HG02852 (cell line): Measurements from ENCODE around the gene MKX.
"Not testable (repeated sequence)": the region's sequence is repeated elsewhere in the genome, so short reads cannot be mapped to it uniquely, and the experiment has no call there.

Experiments used
- ATAC-seq: cut with Tn5 transposase; IDR thresholded peaks from one replicate; pipeline ENCODE4 v1.9.1; 2021; ENCODE audit warnings: mild to moderate bottlenecking, moderate library complexity; ENCODE audit not compliant: unreplicated experiment

Gene MKX

DNA sequence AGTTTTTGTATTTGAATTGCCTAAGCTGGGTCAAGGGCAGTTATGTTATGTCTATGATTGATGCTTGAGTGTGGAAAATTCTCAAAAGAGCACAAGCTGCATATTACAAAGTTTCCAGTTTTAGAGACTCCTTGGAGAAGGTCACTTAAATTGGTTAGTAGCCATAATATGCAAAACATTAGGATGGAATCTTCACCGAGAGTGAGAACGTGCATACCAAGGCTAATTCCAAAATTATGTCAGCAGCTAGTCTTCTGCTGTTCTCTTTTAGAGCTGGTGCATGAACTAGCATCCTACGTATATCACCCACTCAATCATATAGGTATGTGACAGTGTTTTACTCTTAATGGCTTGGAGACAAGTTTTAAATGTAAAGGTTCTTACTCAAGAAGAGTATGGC, 49.2 kb downstream of the MKX start:
- no peak for ATAC-seq

DNA sequence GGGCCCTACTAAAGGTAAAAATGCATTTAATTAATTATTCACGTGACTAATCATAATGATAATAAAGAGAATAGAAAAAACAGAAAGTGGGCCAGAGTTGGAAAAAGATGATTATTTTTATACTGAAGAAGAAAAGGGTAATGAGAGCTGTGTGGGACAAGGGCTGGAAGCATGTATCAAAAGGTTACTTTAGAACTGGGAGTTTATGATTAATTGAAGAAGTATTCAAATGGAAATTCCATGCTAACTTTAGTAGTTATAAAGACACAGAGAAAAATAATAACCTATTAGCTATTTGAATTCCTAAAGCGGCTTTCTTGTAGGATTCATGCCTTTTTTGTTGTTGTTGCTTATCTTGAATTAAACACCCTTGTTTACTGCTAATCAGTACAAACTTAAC, 49.9 kb downstream of the MKX start:
- ATAC-seq, result no peak

DNA sequence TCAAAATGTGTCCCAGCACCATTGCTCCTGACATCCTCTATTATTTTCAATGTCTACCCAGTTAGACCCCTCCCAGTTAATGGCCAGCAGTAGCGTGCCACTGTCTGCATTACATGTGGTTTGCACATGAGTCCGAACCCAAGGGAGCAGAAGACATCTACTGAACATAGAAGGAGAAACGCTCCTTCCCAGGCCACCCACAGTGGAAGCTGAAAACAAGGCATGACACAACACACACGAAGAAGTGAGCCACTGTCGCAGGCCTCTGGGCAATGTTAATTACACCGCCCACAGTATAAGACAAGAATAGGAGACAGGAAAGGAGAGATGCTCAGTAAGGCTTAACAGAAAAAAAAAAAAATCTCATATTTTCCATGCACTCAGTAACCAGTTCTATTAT, 50.5 kb downstream of the MKX start:
- ATAC-seq, result no peak

GRCh38 chr10:27692663-27693062, 53.0 kb downstream of the MKX start:
- no peak for ATAC-seq

DNA sequence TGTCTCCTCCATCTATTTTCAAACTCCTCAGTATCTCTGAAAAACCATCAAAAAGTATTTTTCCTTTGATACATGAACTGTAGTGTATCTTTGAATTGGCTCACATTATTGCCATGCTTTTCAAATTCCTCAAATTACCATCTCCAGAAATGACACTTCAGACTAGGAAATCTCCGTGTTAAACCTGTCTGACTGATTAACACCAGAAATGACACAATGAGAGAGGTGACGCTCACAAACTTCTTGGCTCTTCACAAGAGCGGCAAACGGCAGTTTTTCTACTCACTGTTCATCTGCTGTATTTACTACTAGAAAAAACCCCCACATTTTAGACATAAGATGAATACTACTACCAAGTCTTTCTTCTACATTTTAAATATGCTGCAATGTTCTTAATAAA, 56.6 kb downstream of the MKX start:
- no peak for ATAC-seq

GRCh38 chr10:27688276-27688675, 57.3 kb downstream of the MKX start:
- ATAC-seq, result no peak

DNA sequence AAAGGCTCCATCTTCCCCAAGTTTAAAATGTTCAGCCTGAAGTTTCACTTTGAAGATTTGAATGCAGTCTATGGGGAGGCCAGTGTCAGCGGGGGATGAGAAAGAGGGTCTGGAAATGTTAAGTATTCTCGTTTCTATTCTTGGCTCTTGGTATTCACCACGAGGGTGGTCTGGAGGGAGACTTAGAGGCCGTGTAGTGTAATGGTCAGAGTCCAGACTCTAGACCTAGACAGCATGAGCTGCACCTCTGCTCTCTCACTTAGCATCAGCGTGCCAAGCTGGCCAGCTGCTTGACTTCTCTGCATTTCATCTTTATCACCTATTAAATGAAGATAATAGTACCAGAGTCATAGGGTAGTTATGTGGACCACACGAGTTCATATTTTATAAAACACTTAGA, 57.9 kb downstream of the MKX start:
- no peak for ATAC-seq

DNA sequence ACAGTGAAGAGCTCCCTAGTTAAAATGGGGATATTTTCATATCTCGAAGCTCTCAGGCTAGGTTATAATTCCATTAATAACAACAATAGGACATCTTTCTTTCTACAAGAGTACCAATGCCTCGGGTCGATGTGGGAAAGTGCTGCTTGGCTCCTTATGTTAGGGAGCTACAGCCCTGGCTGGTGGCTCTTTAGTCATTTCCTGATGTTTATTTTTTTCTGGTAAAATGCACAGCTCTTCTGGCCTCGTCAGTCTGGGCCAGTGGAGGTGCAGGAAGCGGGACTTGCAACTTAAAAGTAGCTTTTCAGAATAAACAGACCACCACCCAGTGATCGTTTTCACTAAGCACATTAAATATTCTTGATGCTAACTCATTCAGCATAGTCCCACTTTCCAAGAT, 58.3 kb downstream of the MKX start:
- ATAC-seq, result no peak

GRCh38 chr10:27685681-27686080, 59.9 kb downstream of the MKX start:
- no peak for ATAC-seq

DNA sequence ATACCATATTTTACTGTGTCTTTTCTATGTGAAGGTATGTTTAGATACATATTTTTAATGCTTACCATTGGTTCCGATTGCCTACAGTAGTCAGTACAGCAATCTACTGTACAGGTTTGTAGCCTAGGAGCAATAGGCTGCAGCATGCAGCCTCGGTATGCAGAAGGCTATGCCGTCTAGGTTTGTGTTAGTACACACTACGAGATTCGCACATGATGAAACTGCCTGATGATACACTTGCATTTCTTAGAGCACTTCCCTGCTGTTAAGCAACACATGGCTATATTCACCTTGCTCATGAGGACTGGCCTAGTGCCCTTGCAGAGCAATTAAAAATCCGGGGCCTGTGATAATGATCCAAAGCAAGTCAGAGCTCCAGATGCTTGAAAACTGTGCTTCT, 62.4 kb downstream of the MKX start:
- no peak for ATAC-seq

GRCh38 chr10:27681795-27682194, 63.8 kb downstream of the MKX start:
- ATAC-seq, result not testable (repeated sequence)

GRCh38 chr10:27680691-27681605, 64.7 kb downstream of the MKX start:
- ATAC-seq, result no peak

DNA sequence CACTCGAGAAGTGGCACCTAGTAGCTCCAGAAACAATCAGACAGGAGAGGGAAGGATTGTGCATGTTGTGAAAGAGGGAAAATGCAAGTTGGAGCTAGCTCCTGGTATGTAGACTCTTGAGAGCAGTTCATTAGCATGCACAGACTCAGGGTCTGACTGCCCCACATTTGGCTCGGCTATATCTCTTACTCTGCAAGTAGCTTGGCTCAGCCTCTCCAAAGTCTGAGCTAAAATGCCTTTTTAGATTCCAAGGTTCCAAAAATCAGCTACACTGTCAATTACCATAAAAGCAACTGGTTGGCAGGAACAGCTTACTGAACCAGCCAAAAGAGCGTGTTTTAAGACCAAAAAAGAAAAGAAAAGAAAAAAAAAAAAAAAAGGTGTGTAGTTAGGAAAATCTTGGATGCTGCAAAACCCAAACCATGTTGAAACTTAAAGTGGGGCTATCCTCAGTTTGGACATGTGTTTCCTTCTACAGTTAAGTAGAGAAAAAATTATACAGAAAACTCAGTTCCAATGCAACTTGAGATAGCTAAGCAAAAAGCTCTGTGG, 65.5 kb downstream of the MKX start:
- ATAC-seq, result no peak

DNA sequence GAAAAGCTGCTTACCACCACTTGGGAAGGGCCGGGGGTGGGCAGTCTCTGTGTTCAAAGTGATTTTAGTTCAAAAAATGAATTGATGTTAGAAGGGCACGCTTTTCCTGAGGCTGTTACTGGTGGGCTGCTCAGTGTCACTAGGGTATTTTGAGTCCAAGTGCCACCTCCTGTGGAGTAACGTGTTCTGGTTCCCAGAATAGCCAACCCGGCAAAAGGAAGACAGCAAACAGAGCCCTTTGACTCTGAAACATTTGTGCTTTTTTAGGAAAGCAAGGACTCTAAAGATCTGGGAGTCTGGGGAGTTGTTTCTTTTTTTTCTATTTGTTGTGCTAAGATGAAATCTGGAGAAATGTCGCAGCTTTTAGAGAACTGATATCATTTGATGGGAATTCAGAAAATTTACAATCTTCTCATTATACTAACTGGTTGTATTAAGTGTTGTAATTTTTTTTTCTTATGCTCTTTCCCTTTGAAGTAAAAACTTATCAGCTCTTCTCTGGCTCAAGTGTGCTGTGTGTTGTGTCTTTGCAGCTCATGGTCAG, 66.2 kb downstream of the MKX start:
- ATAC-seq, result no peak

- ATAC-seq, result no peak
Measured at GRCh38 chr10:27678166-27678565, 67.5 kb downstream of the MKX start.

DNA sequence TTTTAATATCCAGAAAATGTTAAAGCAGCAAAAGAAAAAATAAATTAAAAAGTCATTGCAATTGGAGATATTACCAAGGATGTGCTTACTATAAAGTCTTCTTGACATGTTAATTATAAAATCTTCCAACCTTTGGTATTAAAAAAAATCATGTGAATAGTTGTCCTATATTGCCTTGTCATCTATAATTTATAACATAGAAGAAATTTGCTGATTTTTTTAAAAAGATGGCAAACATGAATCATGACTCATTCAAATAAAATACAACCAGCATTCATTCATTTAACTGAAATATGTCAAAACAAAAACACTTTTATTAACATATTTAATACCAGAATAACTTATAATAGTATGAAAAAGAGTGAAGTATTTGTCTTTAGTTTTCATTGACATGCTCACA, 72.6 kb downstream of the MKX start:
- ATAC-seq, result no peak

DNA sequence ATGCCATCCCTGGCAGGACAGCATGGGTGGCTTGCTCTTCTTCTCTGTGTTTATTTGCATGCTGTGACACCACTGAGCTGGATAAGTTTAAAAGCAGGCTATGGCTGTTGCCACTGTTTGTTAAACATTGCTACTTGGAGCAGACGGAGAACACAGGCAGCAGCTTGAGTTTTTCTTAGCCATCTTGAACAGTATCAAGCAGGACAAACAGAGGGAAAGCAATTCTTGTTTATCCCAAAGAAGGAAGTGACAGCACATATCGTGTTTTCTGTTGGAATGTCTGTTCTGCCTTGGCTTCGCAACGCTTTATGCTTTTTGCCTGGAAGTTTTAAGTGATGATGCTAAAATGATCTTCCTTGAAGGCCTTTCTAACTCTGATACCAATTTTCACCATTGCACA, 73.8 kb downstream of the MKX start:
- no peak for ATAC-seq

GRCh38 chr10:27664461-27664860, 81.2 kb downstream of the MKX start:
- no peak for ATAC-seq

DNA sequence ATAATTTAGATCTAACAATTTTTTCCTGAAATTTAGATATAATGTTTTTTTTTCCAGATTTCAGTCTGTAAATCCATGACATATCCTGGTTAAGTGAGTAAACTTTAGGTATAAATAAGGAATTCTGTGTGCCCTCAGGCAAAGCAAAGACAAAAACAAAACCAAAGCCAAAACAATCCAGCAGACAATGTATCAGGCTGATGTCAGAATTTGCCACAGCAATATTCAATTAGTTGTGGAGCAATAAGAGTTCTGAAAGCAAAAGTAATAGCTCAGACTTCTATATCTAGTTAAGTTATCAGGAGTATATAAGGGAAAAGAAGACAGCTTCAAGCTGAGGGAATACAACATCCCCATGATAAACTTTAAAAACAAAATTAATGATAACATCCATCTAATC, 82.0 kb downstream of the MKX start:
- no peak for ATAC-seq

DNA sequence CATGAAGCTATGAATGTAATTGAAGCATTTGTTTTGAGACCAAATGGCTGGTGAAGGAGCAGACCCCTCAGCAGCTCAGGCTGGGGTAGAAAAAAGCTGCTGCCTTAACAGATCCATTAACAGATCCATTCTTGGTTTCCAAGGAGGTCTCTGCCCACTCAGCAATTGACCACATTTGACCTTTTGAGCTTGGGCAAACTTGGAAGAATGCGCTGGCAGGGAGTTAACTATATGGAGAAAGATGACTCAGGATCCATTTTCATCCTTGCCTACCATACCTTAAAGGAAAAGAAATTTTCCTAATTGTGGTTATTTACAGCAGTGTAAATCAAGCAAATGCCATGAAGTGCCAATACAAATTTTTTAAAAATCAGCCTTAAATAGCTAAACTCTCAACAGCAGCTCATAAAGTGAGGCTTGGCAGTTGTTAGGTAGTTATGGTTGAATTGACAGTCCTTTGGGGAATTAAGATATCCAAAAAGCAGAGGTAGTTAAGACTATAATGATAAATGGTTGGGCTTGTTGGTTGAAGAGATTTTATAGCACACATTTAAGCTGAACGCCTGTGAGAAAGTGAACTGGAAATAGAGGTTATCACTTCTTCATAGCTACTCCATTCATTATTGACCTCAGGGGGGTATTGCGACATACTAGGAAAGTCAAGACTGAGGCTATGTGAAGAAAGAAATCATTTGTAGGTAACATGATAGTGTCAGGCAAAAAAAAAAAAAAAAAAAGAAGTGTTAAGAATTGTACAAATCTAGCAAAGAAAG, 83.9 kb downstream of the MKX start:
- no peak for ATAC-seq

GRCh38 chr10:27660711-27661110, 84.9 kb downstream of the MKX start:
- no peak for ATAC-seq

- ATAC-seq, result no peak
Measured at GRCh38 chr10:27660268-27660667, 85.4 kb downstream of the MKX start.
